Right hindlimb (tissue), 1 donor: ENCODE measurements around the gene NTF4.
"Not testable (repeated sequence)": the region's sequence is repeated elsewhere in the genome, so short reads cannot be mapped to it uniquely, and the experiment has no call there.

Experiments used
- DNase-seq: peaks from one replicate; pipeline ENCODE4 v3.0.0-alpha.2; 2018

The NTF4 gene

GRCh38 chr19:49056101-49056901 is 8.3 kb downstream of the NTF4 start:
- peak; percentile 60 for DNase-seq

- DNase-seq: not testable (repeated sequence)
Measured at GRCh38 chr19:49050376-49051033, 14.1 kb downstream of the NTF4 start.

DNA sequence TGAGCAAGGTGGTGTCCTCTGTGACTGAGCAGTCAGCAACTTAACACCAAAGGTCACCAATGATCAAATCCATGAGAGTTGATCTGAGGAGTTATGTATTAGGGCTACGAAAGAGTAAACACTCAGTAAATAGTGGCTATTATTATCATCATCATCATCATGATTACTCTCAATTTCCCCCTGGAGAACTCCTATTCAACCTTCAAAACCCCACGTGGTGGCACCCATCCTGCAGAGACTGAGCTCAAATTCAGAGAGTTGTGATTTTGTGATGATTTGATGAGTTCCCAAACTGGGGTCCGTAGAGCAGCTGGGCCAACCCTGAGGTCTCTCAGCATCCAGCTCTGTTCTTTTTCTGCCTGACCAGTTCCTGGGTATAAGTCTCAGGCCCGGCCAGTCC is 14.8 kb downstream of the NTF4 start:
- not testable (repeated sequence) for DNase-seq

GRCh38 chr19:49049011-49049410 is 15.6 kb downstream of the NTF4 start, which contains the start of gene CGB8:
CGB8 (minus strand) TSS chr19:49049111; CDS start chr19:49048739, 372 bp downstream.
- DNase-seq: not testable (repeated sequence)

DNA sequence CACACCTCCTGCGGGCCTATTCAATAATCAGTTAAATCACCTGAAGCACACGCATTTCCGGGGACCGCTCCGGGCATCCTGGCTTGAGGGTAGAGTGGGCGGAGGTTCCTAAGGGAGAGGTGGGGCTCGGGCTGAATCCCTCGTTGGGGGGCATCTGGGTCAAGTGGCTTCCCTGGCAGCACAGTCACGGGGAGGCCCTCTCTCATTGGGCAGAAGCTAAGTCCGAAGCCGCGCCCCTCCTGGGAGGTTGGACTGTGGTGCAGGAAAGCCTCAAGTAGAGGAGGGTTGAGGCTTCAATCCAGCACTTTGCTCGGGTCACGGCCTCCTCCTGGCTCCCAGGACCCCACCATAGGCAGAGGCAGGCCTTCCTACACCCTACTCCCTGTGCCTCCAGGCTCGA is 21.1 kb downstream of the NTF4 start, which contains the start of gene CGB5:
TSS of gene CGB5 (plus strand) at position 301 of the 400 bp plus-strand sequence. CDS start 362 bp downstream, outside the sequence.
- DNase-seq: not testable (repeated sequence)

DNA sequence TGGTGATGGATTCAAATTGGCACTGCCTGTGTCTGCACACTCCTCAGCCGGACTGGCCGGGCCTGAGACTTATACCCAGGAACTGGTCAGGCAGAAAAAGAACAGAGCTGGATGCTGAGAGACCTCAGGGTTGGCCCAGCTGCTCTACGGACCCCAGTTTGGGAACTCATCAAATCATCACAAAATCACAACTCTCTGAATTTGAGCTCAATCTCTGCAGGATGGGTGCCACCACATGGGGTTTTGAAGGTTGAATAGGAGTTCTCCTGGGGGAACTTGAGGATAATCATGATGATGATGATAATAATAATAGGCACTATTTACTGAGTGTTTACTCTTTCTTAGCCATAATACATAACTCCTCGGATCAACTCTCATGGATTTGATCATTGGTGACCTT is 22.0 kb downstream of the NTF4 start:
- DNase-seq: not testable (repeated sequence)

DNA sequence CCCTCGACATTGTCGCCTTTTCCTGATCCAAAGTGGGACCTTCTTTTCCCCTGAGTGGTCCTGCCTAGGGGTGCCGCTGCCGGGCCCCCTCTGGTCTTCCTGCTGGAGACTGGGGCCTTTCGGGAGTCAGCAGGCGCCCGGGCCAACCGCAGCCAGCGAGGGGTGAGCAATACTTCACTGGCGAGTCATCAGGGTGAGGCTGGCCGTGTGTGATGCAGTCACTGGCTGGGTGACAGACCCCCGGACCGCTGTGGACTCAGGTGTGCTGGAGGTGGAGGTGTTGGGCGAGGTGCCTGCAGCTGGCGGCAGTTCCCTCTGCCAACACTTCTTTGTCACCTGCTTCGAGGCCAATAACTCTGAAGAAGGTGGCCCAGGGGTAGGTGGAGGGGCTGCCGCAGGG is 22.4 kb downstream of the NTF4 start:
- DNase-seq: no peak

- DNase-seq: not testable (repeated sequence)
Measured at GRCh38 chr19:49039736-49040135, 24.9 kb downstream of the NTF4 start.

DNA sequence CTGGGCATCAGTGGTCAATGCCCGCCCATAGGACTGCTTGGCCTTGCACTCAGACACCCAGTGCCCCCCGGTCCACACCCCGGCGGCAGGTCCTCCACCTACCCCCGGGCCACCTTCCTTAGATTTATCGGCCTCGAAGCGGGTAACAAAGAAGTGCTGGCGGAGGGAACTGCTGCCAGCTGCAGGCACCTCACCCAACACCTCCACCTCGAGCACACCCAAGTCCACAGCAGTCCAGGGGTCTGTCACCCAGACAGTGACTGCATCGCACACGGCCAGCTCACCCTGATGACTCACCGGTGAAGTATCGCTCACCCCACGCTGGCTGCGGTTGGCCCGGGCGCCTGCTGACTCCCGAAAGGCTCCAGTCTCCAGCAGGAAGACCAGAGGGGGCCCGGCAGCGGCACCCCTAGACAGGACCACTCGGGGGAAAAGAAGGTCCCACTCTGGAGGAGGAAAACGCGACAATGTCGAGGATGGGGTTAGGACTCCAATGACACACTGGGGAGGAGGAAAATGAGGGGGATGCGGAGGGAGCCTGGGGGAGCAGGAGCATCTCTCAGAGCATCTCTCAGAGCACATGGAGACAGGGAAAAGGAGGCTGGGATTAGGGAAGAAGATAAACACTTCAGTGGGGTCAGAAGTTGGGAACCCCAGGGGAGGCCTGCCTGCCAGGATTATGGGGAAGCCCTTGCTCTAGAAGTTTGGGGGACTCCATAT is 25.9 kb downstream of the NTF4 start:
- DNase-seq: not testable (repeated sequence)

DNA sequence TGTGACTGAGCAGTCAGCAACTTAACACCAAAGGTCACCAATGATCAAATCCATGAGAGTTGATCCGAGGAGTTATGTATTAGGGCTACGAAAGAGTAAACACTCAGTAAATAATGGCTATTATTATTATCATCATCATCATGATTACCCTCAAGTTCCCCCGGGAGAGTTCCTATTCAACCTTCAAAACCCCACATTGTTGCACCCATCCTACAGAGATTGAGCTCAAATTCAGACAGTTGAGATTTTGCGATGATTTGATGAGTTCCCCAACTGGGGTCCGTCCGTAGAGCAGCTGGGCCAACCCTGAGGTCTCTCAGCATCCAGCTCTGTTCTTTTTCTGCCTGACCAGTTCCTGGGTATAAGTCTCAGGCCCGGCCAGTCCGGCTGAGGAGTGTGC is 26.5 kb downstream of the NTF4 start:
- DNase-seq: not testable (repeated sequence)

- DNase-seq: not testable (repeated sequence)
Measured at GRCh38 chr19:49036815-49037214, 27.8 kb downstream of the NTF4 start, which contains the start of gene CGB1. CGB1 (minus strand) TSS chr19:49036895; CDS start chr19:49036711, 184 bp downstream.

DNA sequence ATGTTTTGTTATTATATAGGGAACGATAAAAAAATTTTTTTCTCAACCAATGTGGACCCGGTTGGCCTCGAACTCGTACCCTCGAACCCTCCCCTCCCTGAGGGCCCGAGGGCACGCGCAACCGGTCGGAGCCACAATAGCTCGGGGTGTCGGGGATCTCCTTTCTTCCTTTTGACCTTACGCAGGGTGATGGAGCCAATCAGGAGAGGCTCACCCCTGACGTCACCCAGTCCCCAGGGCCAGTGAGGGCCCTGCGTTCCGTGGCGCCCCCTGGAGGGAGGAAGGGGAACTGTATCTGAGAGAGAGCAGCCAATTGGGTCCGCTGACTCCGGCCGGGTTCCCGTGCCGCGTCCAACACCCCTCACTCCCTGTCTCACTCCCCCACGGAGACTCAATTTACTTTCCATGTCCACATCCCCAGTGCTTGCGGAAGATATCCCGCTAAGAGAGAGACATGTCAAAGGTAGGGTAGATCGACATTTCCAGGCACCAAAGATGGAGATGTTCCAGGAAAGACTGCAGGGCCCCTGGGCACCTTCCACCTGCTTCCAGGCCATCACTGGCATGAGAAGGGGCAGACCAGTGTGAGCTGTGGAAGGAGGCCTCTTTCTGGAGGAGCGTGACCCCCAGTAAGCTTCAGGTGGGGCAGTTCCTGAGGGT is 32.8 kb downstream of the NTF4 start, which contains the start of gene CGB2:
TSS of gene CGB2 (plus strand) at position 249 of the 660 bp plus-strand sequence. CDS start at position 455, 206 bp downstream.
- not testable (repeated sequence) for DNase-seq

DNA sequence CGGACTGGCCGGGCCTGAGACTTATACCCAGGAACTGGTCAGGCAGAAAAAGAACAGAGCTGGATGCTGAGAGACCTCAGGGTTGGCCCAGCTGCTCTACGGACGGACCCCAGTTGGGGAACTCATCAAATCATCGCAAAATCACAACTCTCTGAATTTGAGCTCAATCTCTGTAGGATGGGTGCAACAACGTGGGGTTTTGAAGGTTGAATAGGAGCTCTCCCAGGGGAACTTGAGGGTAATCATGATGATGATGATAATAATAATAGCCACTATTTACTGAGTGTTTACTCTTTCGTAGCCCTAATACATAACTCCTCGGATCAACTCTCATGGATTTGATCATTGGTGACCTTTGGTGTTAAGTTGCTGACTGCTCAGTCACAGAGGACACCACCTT is 34.3 kb downstream of the NTF4 start:
- DNase-seq: not testable (repeated sequence)

DNA sequence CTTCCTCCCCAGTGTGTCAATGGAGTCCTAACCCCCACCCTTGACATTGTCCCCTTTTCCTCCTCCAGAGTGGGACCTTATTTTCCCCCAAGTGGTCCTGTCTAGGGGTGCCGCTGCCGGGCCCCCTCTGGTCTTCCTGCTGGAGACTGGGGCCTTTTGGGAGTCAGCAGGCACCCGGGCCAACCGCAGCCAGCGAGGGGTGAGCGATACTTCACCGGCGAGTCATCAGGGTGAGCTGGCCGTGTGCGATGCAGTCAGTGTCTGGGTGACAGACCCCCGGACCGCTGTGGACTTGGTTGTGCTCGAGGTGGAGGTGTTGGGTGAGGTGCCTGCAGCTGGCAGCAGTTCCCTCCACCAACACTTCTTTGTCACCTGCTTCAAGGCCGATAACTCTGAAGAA is 34.9 kb downstream of the NTF4 start:
- DNase-seq: not testable (repeated sequence)

- not testable (repeated sequence) for DNase-seq
Measured at GRCh38 chr19:49028686-49029085, 35.9 kb downstream of the NTF4 start.

DNA sequence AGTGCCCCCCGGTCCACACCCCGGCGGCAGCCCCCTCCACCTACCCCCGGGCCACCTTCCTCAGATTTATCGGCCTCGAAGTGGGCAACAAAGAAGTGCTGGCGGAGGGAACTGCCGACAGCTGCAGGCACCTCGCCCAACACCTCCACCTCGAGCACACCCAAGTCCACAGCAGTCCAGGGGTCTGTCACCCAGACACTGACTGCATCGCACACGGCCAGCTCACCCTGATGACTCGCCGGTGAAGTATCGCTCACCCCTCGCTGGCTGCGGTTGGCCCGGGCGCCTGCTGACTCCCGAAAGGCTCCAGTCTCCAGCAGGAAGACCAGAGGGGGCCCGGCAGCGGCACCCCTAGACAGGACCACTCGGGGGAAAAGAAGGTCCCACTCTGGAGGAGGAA is 39.0 kb downstream of the NTF4 start:
- not testable (repeated sequence) for DNase-seq

- DNase-seq: not testable (repeated sequence)
Measured at GRCh38 chr19:49025088-49025487, 39.5 kb downstream of the NTF4 start.

DNA sequence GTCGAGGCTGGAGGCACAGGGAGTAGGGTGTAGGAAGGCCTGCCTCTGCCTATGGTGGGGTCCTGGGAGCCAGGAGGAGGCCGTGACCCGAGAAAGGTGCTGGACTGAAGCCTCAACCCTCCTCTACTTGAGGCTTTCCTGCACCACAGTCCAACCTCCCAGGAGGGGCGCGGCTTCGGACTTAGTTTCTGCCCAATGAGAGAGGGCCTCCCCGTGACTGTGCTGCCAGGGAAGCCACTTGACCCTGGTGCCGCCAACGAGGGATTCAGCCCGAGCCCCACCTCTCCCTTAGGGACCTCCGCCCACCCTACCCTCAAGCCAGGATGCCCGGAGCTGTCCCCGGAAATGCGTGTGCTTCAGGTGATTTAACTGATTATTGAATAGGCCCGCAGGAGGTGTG is 40.4 kb downstream of the NTF4 start, which contains the start of gene CGB3:
TSS of gene CGB3 (minus strand) at position 101 of the 400 bp plus-strand sequence. CDS start 362 bp downstream, outside the sequence.
- not testable (repeated sequence) for DNase-seq

DNA sequence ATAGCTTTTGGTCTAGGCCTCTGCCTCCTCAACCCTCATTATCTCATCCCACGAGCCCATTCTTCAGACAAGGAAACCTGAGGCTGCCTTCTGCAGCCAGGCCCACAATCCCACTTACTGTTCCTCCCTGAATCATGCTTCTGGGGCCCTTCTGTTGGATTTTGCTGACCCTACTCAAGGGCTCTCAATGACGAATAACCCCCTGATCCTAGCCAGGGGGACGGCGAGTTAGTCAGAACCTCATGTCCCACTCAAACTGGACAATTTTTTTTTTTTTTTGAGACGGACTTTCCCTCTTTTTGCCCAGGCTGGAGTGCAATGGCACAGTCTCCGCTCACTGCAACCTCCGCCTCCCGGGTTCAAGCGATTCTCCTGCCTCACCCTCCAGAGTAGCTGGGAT is 42.5 kb downstream of the NTF4 start:
- DNase-seq: no peak

DNA sequence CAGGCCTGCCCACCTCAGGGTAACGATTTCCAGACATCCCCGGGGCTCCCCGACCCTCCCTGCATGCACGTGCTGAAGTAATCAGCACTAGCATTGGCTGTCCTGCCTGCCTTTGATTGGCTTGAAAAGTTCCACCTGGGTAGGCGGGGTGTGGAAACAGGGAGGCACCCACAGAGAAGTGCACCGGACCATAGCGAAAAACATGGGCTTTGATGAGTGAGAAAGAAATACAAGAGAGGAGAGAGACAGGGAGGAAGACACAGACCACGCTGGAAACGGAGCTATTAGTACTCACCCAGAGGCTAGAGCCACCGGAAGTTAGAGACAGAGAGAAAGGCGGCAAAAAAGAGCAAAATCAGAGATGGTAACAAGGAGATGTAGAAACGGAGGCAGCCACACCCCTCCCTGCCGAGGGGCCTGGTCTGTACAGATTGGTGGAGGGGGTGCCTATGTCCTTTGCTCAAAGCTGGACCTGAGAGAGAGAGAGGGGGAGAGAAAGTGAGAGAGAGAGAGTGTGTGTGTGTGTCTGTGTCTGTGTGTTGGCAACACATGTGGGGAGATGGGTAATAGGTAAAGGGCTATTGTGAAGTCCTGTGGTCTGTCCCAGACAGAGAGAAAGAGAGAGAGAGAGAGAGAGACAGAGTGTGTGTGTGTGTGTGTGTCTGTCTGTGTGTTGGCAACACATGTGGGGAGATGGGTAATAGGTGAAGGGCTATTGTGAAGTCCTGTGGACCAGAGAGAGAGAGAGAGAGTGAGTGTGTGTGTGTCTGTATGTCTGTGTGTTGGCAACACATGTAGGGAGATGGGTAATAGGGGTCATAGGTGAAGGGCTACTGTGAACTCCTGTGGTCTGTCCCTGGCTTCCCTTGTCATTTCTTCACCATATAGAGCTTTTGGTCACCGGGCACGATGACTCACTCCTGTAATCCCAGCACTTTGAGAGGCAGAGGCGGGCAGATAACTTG is 43.4 kb downstream of the NTF4 start:
- no peak for DNase-seq

DNA sequence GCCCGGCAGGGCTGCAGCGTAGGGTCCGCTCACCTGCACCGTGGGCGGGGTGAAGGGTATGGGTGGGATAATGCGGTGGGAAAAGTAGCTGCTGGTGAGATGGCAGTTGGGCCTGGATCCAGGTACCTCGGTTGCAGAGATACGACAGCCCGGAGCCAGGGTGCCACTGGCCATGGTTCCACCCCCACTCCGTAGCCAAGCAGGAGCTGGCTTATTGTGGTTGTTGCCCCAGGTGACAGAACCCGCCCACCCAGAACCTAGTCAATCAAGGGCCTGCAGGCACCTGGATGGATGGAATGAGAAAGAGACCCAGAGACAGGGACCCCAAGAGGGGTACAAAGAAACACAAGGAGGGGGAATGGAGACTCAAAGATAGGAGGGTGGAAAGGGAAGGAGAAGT is 44.3 kb downstream of the NTF4 start:
- no peak for DNase-seq
